Measurements from ENCODE around the gene METTL9.

- no peak for TF ChIP-seq CTCF (IDR thresholded peaks at IDR 0.05; ENCODE audit: poor library complexity)
- no peak for TF ChIP-seq EZH2phosphoT487 (IDR thresholded peaks at IDR 0.05; ENCODE audit: low read depth, severe bottlenecking, unreplicated experiment)
- no peak for TF ChIP-seq EZH2 (IDR thresholded peaks at IDR 0.05; ENCODE audit: borderline replicate concordance)
These were observed 74.1 kb downstream of the METTL9 start for GRCh38 chr16:21673469-21673868.

Measured in hepatocyte (in vitro differentiated cells).